CD14-positive monocyte (primary cell): ENCODE data around the gene MAD1L1. TPM values are rescaled to one million over a fixed set of nuclear protein-coding genes. Genes with fewer than 3 reads are reported as not detected.

Experiments used
- DNase-seq, 3 donors: peaks; one replicate each; pipeline ENCODE4 v3.0.0-alpha.2; 2011 to 2022
- H2AFZ ChIP-seq: 2 replicates; pipeline ENCODE4 v1.6.0; 2012; ENCODE audit warnings: mild to moderate bottlenecking, low read depth, low read length, inconsistent platforms; ENCODE audit not compliant: insufficient read depth, poor library complexity, severe bottlenecking
- H3K27ac ChIP-seq, 2 donors: 1 replicate in 1 of 2; 2 replicates in 1 of 2; pipeline ENCODE4 v1.5.1; 2012 to 2013; ENCODE audit warnings: low read length in 2 of 2, control low read depth in 1 of 2, inconsistent platforms in 1 of 2, low read depth in 1 of 2, mild to moderate bottlenecking in 1 of 2
- H3K27me3 ChIP-seq, 2 donors: one replicate each; pipeline versions ENCODE4 v1.6.0 to v1.6.1; 2011 to 2013; ENCODE audit warnings: low read length in 2 of 2; ENCODE audit not compliant: control insufficient read depth in 2 of 2, insufficient read depth in 2 of 2
- H3K36me3 ChIP-seq, 2 donors: replicated peaks in 1 of 2; 1 replicate in 1 of 2; 2 replicates in 1 of 2; pipeline versions ENCODE4 v1.5.1 to v1.6.1; 2012 to 2013; ENCODE audit warnings: low read length in 2 of 2, control low read depth in 1 of 2, inconsistent platforms in 1 of 2, mild to moderate bottlenecking in 1 of 2; ENCODE audit not compliant: insufficient read depth in 2 of 2, control insufficient read depth in 1 of 2
- H3K4me1 ChIP-seq, 2 donors: 1 replicate in 1 of 2; 2 replicates in 1 of 2; pipeline versions ENCODE4 v1.5.1 to v1.6.1; 2012 to 2013; ENCODE audit warnings: low read length in 2 of 2, control low read depth in 1 of 2, inconsistent platforms in 1 of 2, mild to moderate bottlenecking in 1 of 2, moderate library complexity in 1 of 2; ENCODE audit not compliant: insufficient read depth in 2 of 2, control insufficient read depth in 1 of 2
- H3K4me2 ChIP-seq: replicated peaks from 2 replicates; pipeline ENCODE3; 2012; ENCODE audit warnings: low read length, moderate library complexity, mild to moderate bottlenecking; ENCODE audit not compliant: poor library complexity, severe bottlenecking; ENCODE audit errors: extremely low read depth
- H3K4me3 ChIP-seq, 3 experiments: fragments of 200-600 bp in 1 of 3; sonication (generic) in 1 of 3; replicated peaks in 1 of 3; 1 replicate in 2 of 3; 2 replicates in 1 of 3; pipeline ENCODE4 v1.5.1; 2011 to 2013; ENCODE audit warnings: low read length in 3 of 3, mild to moderate bottlenecking in 3 of 3, control low read depth in 2 of 3, low read depth in 2 of 3, inconsistent platforms in 1 of 3, moderate library complexity in 1 of 3
- H3K79me2 ChIP-seq: 2 replicates; pipeline ENCODE4 v1.6.0; 2012; ENCODE audit warnings: mild to moderate bottlenecking, control low read depth, inconsistent platforms, low read length, moderate library complexity; ENCODE audit not compliant: insufficient read depth
- H3K9ac ChIP-seq: 2 replicates; pipeline ENCODE4 v1.6.0; 2017; ENCODE audit warnings: low read length, mild to moderate bottlenecking; ENCODE audit not compliant: insufficient read depth, poor library complexity, severe bottlenecking
- H3K9me3 ChIP-seq, 2 donors: replicated peaks in 1 of 2; 1 replicate in 1 of 2; 2 replicates in 1 of 2; pipeline versions ENCODE4 v1.5.1 to v1.6.1; 2012 to 2013; ENCODE audit warnings: low read length in 2 of 2, control low read depth in 1 of 2; ENCODE audit not compliant: control insufficient read depth in 1 of 2, insufficient read depth in 1 of 2
- H4K20me1 ChIP-seq: 2 replicates; pipeline ENCODE4 v1.6.0; 2012; ENCODE audit warnings: mild to moderate bottlenecking, low read length, control low read depth, moderate library complexity; ENCODE audit not compliant: insufficient read depth
- H3K27ac Mint-ChIP-seq, 7 donors: one replicate each; pipeline ENCODE4 v1.8.0; 2020; ENCODE audit warnings: mild to moderate bottlenecking in 7 of 7, mixed read lengths in 7 of 7, moderate library complexity in 6 of 7, inconsistent platforms in 2 of 7
- H3K27me3 Mint-ChIP-seq, 3 donors: one replicate each; pipeline ENCODE4 v1.8.0; 2021 to 2022; ENCODE audit warnings: low read depth in 3 of 3, mild to moderate bottlenecking in 3 of 3, mixed read lengths in 3 of 3, moderate library complexity in 3 of 3, inconsistent platforms in 1 of 3
- H3K36me3 Mint-ChIP-seq, 2 donors: one replicate each; pipeline ENCODE4 v1.8.0; 2020; ENCODE audit warnings: mixed read lengths in 2 of 2, inconsistent platforms in 1 of 2, mild to moderate bottlenecking in 1 of 2
- H3K4me1 Mint-ChIP-seq: one replicate; pipeline ENCODE4 v1.8.0; 2020; ENCODE audit warnings: mild to moderate bottlenecking, mixed read lengths
- H3K4me3 Mint-ChIP-seq, 2 donors: one replicate each; pipeline ENCODE4 v1.8.0; 2020; ENCODE audit warnings: mild to moderate bottlenecking in 2 of 2, mixed read lengths in 2 of 2, moderate library complexity in 1 of 2
- H3K9me3 Mint-ChIP-seq, 7 donors: one replicate each; pipeline ENCODE4 v1.8.0; 2020 to 2022; ENCODE audit warnings: mixed read lengths in 7 of 7, mild to moderate bottlenecking in 6 of 7, moderate library complexity in 6 of 7, inconsistent platforms in 2 of 7
- WGBS: methylation state at CpG from one replicate; pipeline ENCODE4 v1.1.5; 2013; ENCODE audit warnings: missing lambda C conversion rate; ENCODE audit not compliant: insufficient coverage; 5-methylcytosine and 5-hydroxymethylcytosine counted together
- intact Hi-C, 2 donors: fragments of 100-400 bp; cut with micrococcal nuclease; formaldehyde crosslinking; loops; one replicate each; pipeline versions ENCODE4 v1.15.0 to v1.15.1; 2023
- polyA plus RNA-seq, 3 donors: library from polyadenylated mRNA; depleted of rRNA in 1 of 3; unstranded in 2 of 3; stranded (reverse) in 1 of 3; fragments of 300-500 nt in 2 of 3; fragments of >200 nt in 1 of 3; fragmentation: Illumina TruSeq in 2 of 3; gene quantifications; 1 replicate in 2 of 3; 2 replicates in 1 of 3; pipeline ENCODE4 v1.2.3, GENCODE V29; 2012 to 2021
- TF ChIP-seq, protein P1 (sequence below): fragments of 200-600 bp; IDR thresholded peaks from one replicate; pipeline ENCODE4 v1.8.0; 2022; ENCODE audit warnings: antibody characterized with exemption, mild to moderate bottlenecking

Gene MAD1L1
- polyA plus RNA-seq, 3 donors = 22.0 to 39.4 (median 33.2) TPM

GRCh38 chr7:1934756-1935155, 298.0 kb downstream of the MAD1L1 start:
- WGBS = over 99% methylated on average over 22 of the region's 22 CpGs
- H3K9ac ChIP-seq = no peak overlapping the region
- peaks cover 7 to 59% of the 10 kb centered on the region in 2 donors for H3K36me3 ChIP-seq
- no peak overlapping the region for H3K27ac ChIP-seq
- peaks cover 0 to 5% (median 4%) of the 10 kb centered on the region in 3 donors for H3K27me3 Mint-ChIP-seq
- peaks cover 0 to 11% (median 2%) of the 10 kb centered on the region in 7 donors for H3K9me3 Mint-ChIP-seq
- H3K9me3 ChIP-seq = peaks cover 0 to 4% of the 10 kb centered on the region in 2 donors
- peak overlapping the region in 2 of 7 donors; percentile 32 to 43 for H3K27ac Mint-ChIP-seq
- H3K36me3 Mint-ChIP-seq = peaks cover 59% of the 10 kb centered on the region in 2 donors
- no peak overlapping the region for H2AFZ ChIP-seq
- peaks cover 18% of the 10 kb centered on the region for H3K4me1 Mint-ChIP-seq
- peaks cover 7% of the 10 kb centered on the region for H4K20me1 ChIP-seq
- DNase-seq = no peak
- no peaks in the 10 kb centered on the region for H3K27me3 ChIP-seq
- no peak overlapping the region for H3K4me3 ChIP-seq
- peaks cover 26% of the 10 kb centered on the region for H3K79me2 ChIP-seq
- H3K4me3 Mint-ChIP-seq = no peak overlapping the region
- intact Hi-C loops = no loop called here
- TF ChIP-seq, protein P1, sequence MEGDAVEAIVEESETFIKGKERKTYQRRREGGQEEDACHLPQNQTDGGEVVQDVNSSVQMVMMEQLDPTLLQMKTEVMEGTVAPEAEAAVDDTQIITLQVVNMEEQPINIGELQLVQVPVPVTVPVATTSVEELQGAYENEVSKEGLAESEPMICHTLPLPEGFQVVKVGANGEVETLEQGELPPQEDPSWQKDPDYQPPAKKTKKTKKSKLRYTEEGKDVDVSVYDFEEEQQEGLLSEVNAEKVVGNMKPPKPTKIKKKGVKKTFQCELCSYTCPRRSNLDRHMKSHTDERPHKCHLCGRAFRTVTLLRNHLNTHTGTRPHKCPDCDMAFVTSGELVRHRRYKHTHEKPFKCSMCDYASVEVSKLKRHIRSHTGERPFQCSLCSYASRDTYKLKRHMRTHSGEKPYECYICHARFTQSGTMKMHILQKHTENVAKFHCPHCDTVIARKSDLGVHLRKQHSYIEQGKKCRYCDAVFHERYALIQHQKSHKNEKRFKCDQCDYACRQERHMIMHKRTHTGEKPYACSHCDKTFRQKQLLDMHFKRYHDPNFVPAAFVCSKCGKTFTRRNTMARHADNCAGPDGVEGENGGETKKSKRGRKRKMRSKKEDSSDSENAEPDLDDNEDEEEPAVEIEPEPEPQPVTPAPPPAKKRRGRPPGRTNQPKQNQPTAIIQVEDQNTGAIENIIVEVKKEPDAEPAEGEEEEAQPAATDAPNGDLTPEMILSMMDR = no peak
- H3K4me1 ChIP-seq = peaks cover 10 to 19% of the 10 kb centered on the region in 2 donors
- no peak overlapping the region for H3K4me2 ChIP-seq

GRCh38 chr7:1934017-1934416, 298.7 kb downstream of the MAD1L1 start:
- Histone ChIP-seq H3K9me3 (peaks cover 0 to 4% of the 10 kb centered on the region in 2 donors), H3K4me1 (peaks cover 3 to 11% of the 10 kb centered on the region in 2 donors), H4K20me1 (peaks cover 11% of the 10 kb centered on the region), H3K4me2 (no peak overlapping the region), H2AFZ (no peak overlapping the region), H3K36me3 (peaks cover 7 to 59% of the 10 kb centered on the region in 2 donors), H3K79me2 (peaks cover 19% of the 10 kb centered on the region), H3K27ac (no peak overlapping the region), H3K27me3 (no peaks in the 10 kb centered on the region), H3K9ac (no peak overlapping the region), H3K4me3 (no peak overlapping the region)
- TF ChIP-seq, protein P1 = no peak
- intact Hi-C loops = no loop called here
- DNase-seq = no peak
- 98% methylated on average over 20 of the region's 20 CpGs for WGBS
- peaks cover 59% of the 10 kb centered on the region in 2 donors for H3K36me3 Mint-ChIP-seq
- H3K4me3 Mint-ChIP-seq = no peak overlapping the region
- peak overlapping the region in 3 of 7 donors; percentile 14 to 61 (median 15) for H3K27ac Mint-ChIP-seq
- peaks cover 0 to 4% (median 3%) of the 10 kb centered on the region in 3 donors for H3K27me3 Mint-ChIP-seq
- H3K4me1 Mint-ChIP-seq = peaks cover 11% of the 10 kb centered on the region
- peaks cover 0 to 11% (median 2%) of the 10 kb centered on the region in 7 donors for H3K9me3 Mint-ChIP-seq
